HFF-Myc (cell line): ENCODE results near the gene FMO4.

ENCODE experiments used
- DNase-seq: peaks from one replicate; pipeline ENCODE4 v3.0.0-alpha.2; 2011; ENCODE audit warnings: low read depth; ENCODE audit errors: extremely low read depth
- H3K4me3 ChIP-seq: replicated peaks from 2 replicates; pipeline ENCODE4 v1.5.1; 2011; ENCODE audit warnings: low read depth, mild to moderate bottlenecking, control low read depth, low read length
- CTCF ChIP-seq: IDR thresholded peaks from 2 replicates; pipeline ENCODE4 v1.5.1; 2012; ENCODE audit warnings: mild to moderate bottlenecking, low read depth, low read length, control low read depth; ENCODE audit errors: missing control alignments

FMO4 gene

GRCh38 chr1:171295821-171296220, 18.2 kb upstream of the FMO4 start:
- no peak for TF ChIP-seq CTCF
- DNase-seq: no peak
- no peak overlapping the region for H3K4me3 ChIP-seq

- DNase-seq: no peak
- no peak for TF ChIP-seq CTCF
- H3K4me3 ChIP-seq: no peak overlapping the region
These were observed 17.1 kb upstream of the FMO4 start for GRCh38 chr1:171296897-171297296.

- no peak for TF ChIP-seq CTCF
- no peak for DNase-seq
- no peak overlapping the region for H3K4me3 ChIP-seq
These were observed 15.3 kb upstream of the FMO4 start for GRCh38 chr1:171298696-171299095.

GRCh38 chr1:171299342-171299741, 14.6 kb upstream of the FMO4 start:
- TF ChIP-seq CTCF: no peak
- H3K4me3 ChIP-seq: no peak overlapping the region
- DNase-seq: no peak

- no peak for DNase-seq
- H3K4me3 ChIP-seq: no peak overlapping the region
- TF ChIP-seq CTCF: no peak
These were observed 13.6 kb upstream of the FMO4 start for GRCh38 chr1:171300401-171300800.

GRCh38 chr1:171310661-171311087, 3.3 kb upstream of the FMO4 start:
- DNase-seq: no peak
- no peak for TF ChIP-seq CTCF
- no peak overlapping the region for H3K4me3 ChIP-seq
